Measurements from ENCODE around the gene DLG2. TPM values are rescaled to one million over a fixed set of nuclear protein-coding genes. Genes with fewer than 3 reads are reported as not detected.

The DLG2 gene
- total RNA-seq, 4 donors from 2014 or later = 0.18 to 8.3 (median 2.5) TPM

- H3K9me3 ChIP-seq = no peaks in the 10 kb centered on the region
- H3K27ac ChIP-seq = no peak overlapping the region
- no peak for TF ChIP-seq POLR2A (IDR thresholded peaks at IDR 0.05)
- TF ChIP-seq CTCF (IDR thresholded peaks at IDR 0.05) = no peak
- DNase-seq = no peak
- H3K27me3 ChIP-seq = no peaks in the 10 kb centered on the region
- no peaks in the 10 kb centered on the region for H3K4me1 ChIP-seq
- H3K4me3 ChIP-seq = no peak overlapping the region
- H3K36me3 ChIP-seq = no peaks in the 10 kb centered on the region
These were observed 1592.7 kb downstream of the DLG2 start for GRCh38 chr11:84034484-84034883.

- H3K36me3 ChIP-seq = no peaks in the 10 kb centered on the region
- no peaks in the 10 kb centered on the region for H3K4me1 ChIP-seq
- H3K9me3 ChIP-seq = no peaks in the 10 kb centered on the region
- TF ChIP-seq CTCF (IDR thresholded peaks at IDR 0.05) (no peak), POLR2A (IDR thresholded peaks at IDR 0.05) (no peak)
- DNase-seq = no peak
- H3K4me3 ChIP-seq = no peak overlapping the region
- H3K27me3 ChIP-seq = no peaks in the 10 kb centered on the region
- H3K27ac ChIP-seq = no peak overlapping the region
These were observed 1602.9 kb downstream of the DLG2 start for GRCh38 chr11:84024266-84024665.

DNA sequence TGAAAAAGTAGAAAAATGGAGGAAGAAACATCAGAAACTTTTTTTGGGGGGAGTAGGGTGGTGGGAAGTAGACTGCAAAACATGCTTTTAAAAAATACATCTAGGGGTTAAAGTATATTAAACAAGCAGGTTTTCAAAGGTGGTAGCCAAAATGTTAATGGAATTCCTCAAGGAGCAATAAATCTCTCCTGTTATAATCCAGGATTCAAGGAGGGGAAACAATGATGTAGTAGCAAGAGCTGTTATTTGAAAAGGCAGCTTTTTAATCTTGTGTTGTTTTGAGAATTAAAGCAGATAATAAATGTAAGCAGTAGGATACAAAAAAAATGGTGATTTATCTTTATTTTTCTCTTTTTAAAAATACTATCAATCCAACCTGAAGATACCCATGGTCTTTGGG, 1604.4 kb downstream of the DLG2 start:
- Histone ChIP-seq H3K9me3 (no peaks in the 10 kb centered on the region), H3K4me3 (no peak overlapping the region), H3K27ac (no peak overlapping the region), H3K36me3 (no peaks in the 10 kb centered on the region), H3K4me1 (no peaks in the 10 kb centered on the region), H3K27me3 (no peaks in the 10 kb centered on the region)
- TF ChIP-seq CTCF (IDR thresholded peaks at IDR 0.05) = no peak
- TF ChIP-seq POLR2A (IDR thresholded peaks at IDR 0.05) = no peak
- DNase-seq = no peak

GRCh38 chr11:84022201-84022600, 1604.9 kb downstream of the DLG2 start:
- no peaks in the 10 kb centered on the region for H3K4me1 ChIP-seq
- no peak for TF ChIP-seq POLR2A (IDR thresholded peaks at IDR 0.05)
- TF ChIP-seq CTCF (IDR thresholded peaks at IDR 0.05) = no peak
- no peak for DNase-seq
- H3K9me3 ChIP-seq = no peaks in the 10 kb centered on the region
- no peaks in the 10 kb centered on the region for H3K36me3 ChIP-seq
- no peak overlapping the region for H3K4me3 ChIP-seq
- H3K27me3 ChIP-seq = no peaks in the 10 kb centered on the region
- no peak overlapping the region for H3K27ac ChIP-seq

GRCh38 chr11:84021291-84021690, 1605.9 kb downstream of the DLG2 start:
- Histone ChIP-seq H3K27me3 (no peaks in the 10 kb centered on the region), H3K36me3 (no peaks in the 10 kb centered on the region), H3K27ac (no peak overlapping the region), H3K4me1 (no peaks in the 10 kb centered on the region), H3K9me3 (no peaks in the 10 kb centered on the region), H3K4me3 (no peak overlapping the region)
- no peak for DNase-seq
- TF ChIP-seq POLR2A (IDR thresholded peaks at IDR 0.05) (no peak), CTCF (IDR thresholded peaks at IDR 0.05) (no peak)

- no peaks in the 10 kb centered on the region for H3K4me1 ChIP-seq
- H3K36me3 ChIP-seq = no peaks in the 10 kb centered on the region
- TF ChIP-seq POLR2A (IDR thresholded peaks at IDR 0.05) (no peak), CTCF (IDR thresholded peaks at IDR 0.05) (no peak)
- no peaks in the 10 kb centered on the region for H3K27me3 ChIP-seq
- H3K4me3 ChIP-seq = no peak overlapping the region
- peak overlapping the region in 1 of 4 donors; percentile 4 for H3K27ac ChIP-seq
- H3K9me3 ChIP-seq = no peaks in the 10 kb centered on the region
- no peak for DNase-seq
These were observed 1607.5 kb downstream of the DLG2 start for GRCh38 chr11:84019571-84020194.
